B cell (primary cell): ENCODE data around the gene POLR1C. TPM values are rescaled to one million over a fixed set of nuclear protein-coding genes. Genes with fewer than 3 reads are reported as not detected.

Source experiments
- ATAC-seq: fragments of 200-7000 bp; cut with Tn5 transposase; one replicate; pipeline ENCODE4 v1.10.0; 2021; ENCODE audit warnings: low read depth, mild to moderate bottlenecking, moderate number of reproducible peaks, moderate library complexity
- CTCF ChIA-PET: fragments of 350-600 bp; sonication (Branson Sonifier 250); formaldehyde crosslinking; loops from one replicate; lab custom pipeline; 2021; ENCODE audit warnings: antibody characterized with exemption, inconsistent platforms; lab: Charles Lee
- POLR2A ChIA-PET: fragments of 350-600 bp; sonication (Branson Sonifier 250); formaldehyde crosslinking; loops from one replicate; lab custom pipeline; 2021; ENCODE audit warnings: antibody characterized with exemption; lab: Charles Lee
- DNase-seq: peaks from one replicate; pipeline ENCODE4 v3.0.0; 2013
- H2AFZ ChIP-seq: 2 replicates; pipeline ENCODE4 v1.6.1; 2012; ENCODE audit warnings: mild to moderate bottlenecking, low read depth, low read length; ENCODE audit not compliant: insufficient read depth, poor library complexity, severe bottlenecking
- H3K27ac ChIP-seq, 2 donors: 1 replicate in 1 of 2; 2 replicates in 1 of 2; pipeline ENCODE4 v1.5.1; 2012 to 2013; ENCODE audit warnings: low read length in 2 of 2, mild to moderate bottlenecking in 2 of 2, moderate library complexity in 1 of 2
- H3K27me3 ChIP-seq, 4 experiments: fragments of 200-600 bp in 1 of 4; sonication (generic) in 1 of 4; replicated peaks in 1 of 4; 1 replicate in 2 of 4; 2 replicates in 2 of 4; pipeline versions ENCODE4 v1.6.1 to v1.7.0; 2013 to 2016; ENCODE audit warnings: low read length in 3 of 4, mild to moderate bottlenecking in 2 of 4, mixed read lengths in 1 of 4, moderate library complexity in 1 of 4; ENCODE audit not compliant: insufficient read depth in 4 of 4, control insufficient read depth in 3 of 4; ENCODE audit errors: control extremely low read depth in 1 of 4
- H3K36me3 ChIP-seq, 2 experiments: replicated peaks in 1 of 2; 1 replicate in 1 of 2; 2 replicates in 1 of 2; pipeline versions ENCODE4 v1.6.1 to v1.7.1; 2013; ENCODE audit warnings: low read length in 1 of 2; ENCODE audit not compliant: insufficient read depth in 2 of 2, control insufficient read depth in 1 of 2; ENCODE audit errors: control extremely low read depth in 1 of 2, extremely low read depth in 1 of 2
- H3K4me1 ChIP-seq, 2 donors: fragments of 200-600 bp in 1 of 2; sonication (generic) in 1 of 2; 1 replicate in 1 of 2; 2 replicates in 1 of 2; pipeline versions ENCODE4 v1.5.1 to v1.6.1; 2013 to 2017; ENCODE audit warnings: low read length in 2 of 2; ENCODE audit not compliant: control insufficient read depth in 2 of 2, insufficient read depth in 2 of 2
- H3K4me2 ChIP-seq: replicated peaks from 2 replicates; pipeline ENCODE3; 2012; ENCODE audit warnings: mild to moderate bottlenecking, low read depth, low read length; ENCODE audit not compliant: poor library complexity, severe bottlenecking
- H3K4me3 ChIP-seq, 5 experiments: fragments of 200-600 bp in 1 of 5; sonication (generic) in 1 of 5; 1 replicate in 3 of 5; 2 replicates in 2 of 5; pipeline versions ENCODE4 v1.5.1 to v1.7.0; 2011 to 2016; ENCODE audit warnings: low read length in 4 of 5, mild to moderate bottlenecking in 4 of 5, low read depth in 2 of 5, control low read depth in 1 of 5, moderate library complexity in 1 of 5; ENCODE audit not compliant: insufficient read depth in 1 of 5; ENCODE audit errors: control extremely low read depth in 1 of 5, extremely low read depth in 1 of 5
- H3K79me2 ChIP-seq: fragments of 200-600 bp; sonication (generic); one replicate; pipeline ENCODE4 v1.6.0; 2016; ENCODE audit warnings: low read length; ENCODE audit not compliant: control insufficient read depth, insufficient read depth
- H3K9ac ChIP-seq: fragments of 200-600 bp; sonication (generic); 2 replicates; pipeline ENCODE4 v1.6.1; 2017; ENCODE audit warnings: mild to moderate bottlenecking, low read length, moderate library complexity
- H3K9me3 ChIP-seq, 3 donors: one replicate each; pipeline versions ENCODE4 v1.6.1 to v1.7.1; 2013; ENCODE audit warnings: low read length in 2 of 3; ENCODE audit not compliant: control insufficient read depth in 2 of 3, insufficient read depth in 1 of 3; ENCODE audit errors: control extremely low read depth in 1 of 3
- H4K20me1 ChIP-seq: 2 replicates; pipeline ENCODE4 v1.6.0; 2012; ENCODE audit warnings: mild to moderate bottlenecking, low read length; ENCODE audit not compliant: insufficient read depth, control insufficient read depth, poor library complexity, severe bottlenecking
- H3K27ac Mint-ChIP-seq: one replicate; pipeline ENCODE4 v1.8.0; 2021; ENCODE audit warnings: mixed read lengths
- H3K27me3 Mint-ChIP-seq: one replicate; pipeline ENCODE4 v1.8.0; 2021; ENCODE audit warnings: mixed read lengths
- H3K4me1 Mint-ChIP-seq: one replicate; pipeline ENCODE4 v1.8.0; 2021; ENCODE audit warnings: mixed read lengths
- H3K4me3 Mint-ChIP-seq: one replicate; pipeline ENCODE4 v1.8.0; 2021; ENCODE audit warnings: mixed read lengths
- H3K9me3 Mint-ChIP-seq: one replicate; pipeline ENCODE4 v1.8.0; 2022; ENCODE audit warnings: mixed read lengths; ENCODE audit not compliant: insufficient read depth
- CTCF ChIP-seq: fragments of 200-600 bp; IDR thresholded peaks from one replicate; pipeline ENCODE4 v1.8.0; 2022; ENCODE audit warnings: antibody characterized with exemption, mild to moderate bottlenecking
- EZH2 ChIP-seq: IDR thresholded peaks from 2 replicates; pipeline ENCODE4 v1.6.1; 2012; ENCODE audit warnings: borderline replicate concordance, low read depth, mild to moderate bottlenecking, moderate library complexity, low read length; ENCODE audit not compliant: insufficient read depth, poor library complexity, severe bottlenecking
- WGBS: methylation state at CpG from one replicate; pipeline ENCODE4 v1.1.5; 2013; ENCODE audit warnings: missing lambda C conversion rate; ENCODE audit not compliant: insufficient coverage; 5-methylcytosine and 5-hydroxymethylcytosine counted together
- intact Hi-C: fragments of 100-400 bp; cut with micrococcal nuclease; formaldehyde crosslinking; loops from one replicate; pipeline ENCODE4 v1.10.0; 2022
- polyA plus RNA-seq: library from polyadenylated mRNA; depleted of rRNA; stranded (reverse); fragments of >200 nt; gene quantifications from 2 replicates; pipeline ENCODE4 v1.2.3, GENCODE V29; 2012
- total RNA-seq, 2 donors: library from RNA; stranded (reverse); fragments of 120-200 nt in 1 of 2; gene quantifications; 1 replicate in 1 of 2; 2 replicates in 1 of 2; pipeline versions ENCODE4 v1.2.3 to v1.2.4, GENCODE V29; 2013 to 2022

Gene POLR1C
- total and polyA plus RNA-seq, 2 donors (not counting 1 experiment from before 2014, with no cell fraction given): 21.4 to 43.3 TPM

- Mint-ChIP-seq H3K4me3 (no peak overlapping the region), H3K27me3 (no peaks in the 10 kb centered on the region), H3K4me1 (peaks cover 43% of the 10 kb centered on the region), H3K27ac (no peak overlapping the region), H3K9me3 (no peaks in the 10 kb centered on the region)
- Histone ChIP-seq H3K36me3 (peaks cover 0 to 3% of the 10 kb centered on the region in 2 experiments), H3K79me2 (peaks cover 87% of the 10 kb centered on the region), H2AFZ (no peak overlapping the region), H3K4me3 (no peak overlapping the region), H3K9ac (no peak overlapping the region), H3K27me3 (no peaks in the 10 kb centered on the region), H4K20me1 (peaks cover 40% of the 10 kb centered on the region), H3K27ac (no peak overlapping the region), H3K9me3 (no peaks in the 10 kb centered on the region), H3K4me2 (no peak overlapping the region), H3K4me1 (peaks cover 12 to 21% of the 10 kb centered on the region in 2 donors)
- ChIA-PET POLR2A (interaction anchor here (0.7 kb wide), 2 partner anchors 41 to 498 kb away, joined by 8 to 9 read pairs; no protein-coding TSS in a partner anchor), CTCF (no interaction called here)
- ATAC-seq (no peak), DNase-seq (no peak)
- TF ChIP-seq CTCF (no peak), EZH2 (no peak)
- 95% methylated on average over 11 of the region's 11 CpGs for WGBS
- intact Hi-C loops: no loop called here
Observed at GRCh38 chr6:43481591-43482236, 35.2 kb upstream of the POLR1C start.

- Histone ChIP-seq H3K9ac (no peak overlapping the region), H2AFZ (no peak overlapping the region), H3K36me3 (peaks cover 0 to 19% of the 10 kb centered on the region in 2 experiments), H3K4me2 (no peak overlapping the region), H3K9me3 (no peaks in the 10 kb centered on the region), H3K4me3 (no peak overlapping the region), H3K4me1 (no peaks in the 10 kb centered on the region), H4K20me1 (peaks cover 28% of the 10 kb centered on the region), H3K27ac (no peak overlapping the region), H3K27me3 (no peaks in the 10 kb centered on the region), H3K79me2 (peaks cover 34% of the 10 kb centered on the region)
- H3K4me3 Mint-ChIP-seq: no peak overlapping the region
- DNase-seq (no peak), ATAC-seq (no peak)
- POLR2A ChIA-PET: no interaction called here
- 76% methylated on average over 4 of the region's 4 CpGs for WGBS
- CTCF ChIA-PET: no interaction called here
- TF ChIP-seq EZH2 (no peak), CTCF (no peak)
- H3K27me3 Mint-ChIP-seq: no peaks in the 10 kb centered on the region
- H3K9me3 Mint-ChIP-seq: no peaks in the 10 kb centered on the region
- H3K27ac Mint-ChIP-seq: no peak overlapping the region
- peaks cover 8% of the 10 kb centered on the region for H3K4me1 Mint-ChIP-seq
- intact Hi-C loops: no loop called here
Observed at GRCh38 chr6:43488667-43489276, 28.1 kb upstream of the POLR1C start.
